IPS DF 19.7 (cell line): ENCODE results near the gene CARD8.
"Not testable (repeated sequence)": the region's sequence is repeated elsewhere in the genome, so short reads cannot be mapped to it uniquely, and the experiment has no call there.

Experiments
- DNase-seq: peaks from one replicate; pipeline ENCODE4 v3.0.0-alpha.2; 2013; ENCODE audit warnings: low read depth, low spot score

CARD8 gene

DNA sequence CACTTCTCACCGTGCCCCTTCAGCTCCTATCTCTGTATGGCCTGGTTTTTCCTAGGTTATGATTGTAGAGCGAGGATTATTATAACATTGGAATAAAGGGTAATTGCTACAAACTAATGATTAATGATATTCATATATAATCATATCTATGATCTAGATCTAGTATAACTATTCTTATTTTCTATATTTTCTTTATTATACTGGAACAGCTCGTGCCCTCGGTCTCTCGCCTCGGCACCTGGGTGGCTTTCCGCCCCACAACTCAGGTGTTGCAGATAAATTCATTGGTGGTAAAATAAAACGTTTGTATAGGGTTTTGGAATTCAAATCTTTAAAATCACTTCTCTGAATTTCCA, 4.6 kb upstream of the CARD8 start:
- DNase-seq, result not testable (repeated sequence)

DNA sequence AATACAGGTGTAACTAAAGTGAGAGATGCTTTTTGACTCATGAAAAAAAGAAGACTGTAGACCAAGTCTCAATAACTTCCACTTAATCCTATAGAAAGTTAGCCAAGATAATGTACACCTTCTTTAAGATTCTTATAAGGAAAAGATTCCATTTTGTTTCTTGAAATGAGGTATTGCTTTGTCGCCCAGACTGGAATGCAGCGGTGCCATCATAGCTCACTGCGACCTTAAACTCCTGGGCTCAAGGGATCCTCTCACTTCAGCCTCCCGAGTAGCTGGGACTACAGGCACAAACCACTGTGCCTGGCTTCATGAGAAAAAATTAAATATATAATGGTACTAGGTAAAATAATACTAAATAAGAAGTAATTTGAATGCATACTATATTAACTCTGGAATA, 3.3 kb upstream of the CARD8 start:
- DNase-seq, result not testable (repeated sequence)

DNA sequence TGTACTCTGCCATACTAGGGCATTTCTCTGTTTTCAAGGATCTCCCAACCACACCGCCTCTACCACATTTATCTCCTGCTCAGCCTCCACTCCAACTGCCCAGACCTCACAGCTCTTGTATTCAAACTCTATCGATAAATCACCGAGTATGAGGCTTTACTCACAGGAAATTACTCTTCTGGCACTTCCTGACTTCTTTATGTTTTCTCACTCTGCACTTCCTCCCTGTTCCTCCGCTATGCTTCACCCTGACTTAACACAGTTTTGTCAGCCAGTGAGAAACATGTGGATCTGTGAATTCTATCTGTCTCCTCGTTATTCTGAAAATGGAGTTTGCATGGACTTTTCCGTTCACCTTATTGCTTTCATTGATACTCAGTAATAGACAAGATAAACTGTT, 2.6 kb upstream of the CARD8 start:
- no peak for DNase-seq

DNA sequence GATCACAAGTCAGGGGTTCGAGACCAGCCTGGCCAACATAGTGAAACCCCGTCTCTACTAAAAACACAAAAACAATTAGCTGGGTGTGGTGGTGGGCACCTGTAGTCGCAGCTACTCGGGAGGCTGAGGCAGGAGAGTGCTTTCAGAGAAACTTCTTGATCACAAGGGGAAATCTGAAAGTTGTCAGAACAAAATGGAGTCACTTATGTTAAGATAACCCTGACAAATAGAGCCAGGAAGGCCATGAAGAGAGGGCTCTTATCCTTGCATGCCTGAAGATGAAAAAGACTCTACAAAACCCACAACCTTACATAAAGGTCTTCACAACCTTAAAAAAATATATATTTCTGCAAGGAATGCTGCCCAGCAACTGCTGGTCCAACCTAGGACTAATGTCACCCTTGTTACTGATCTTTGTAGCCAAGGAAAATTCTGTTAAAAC, 1.2 kb downstream of the CARD8 start:
- DNase-seq, result no peak

DNA sequence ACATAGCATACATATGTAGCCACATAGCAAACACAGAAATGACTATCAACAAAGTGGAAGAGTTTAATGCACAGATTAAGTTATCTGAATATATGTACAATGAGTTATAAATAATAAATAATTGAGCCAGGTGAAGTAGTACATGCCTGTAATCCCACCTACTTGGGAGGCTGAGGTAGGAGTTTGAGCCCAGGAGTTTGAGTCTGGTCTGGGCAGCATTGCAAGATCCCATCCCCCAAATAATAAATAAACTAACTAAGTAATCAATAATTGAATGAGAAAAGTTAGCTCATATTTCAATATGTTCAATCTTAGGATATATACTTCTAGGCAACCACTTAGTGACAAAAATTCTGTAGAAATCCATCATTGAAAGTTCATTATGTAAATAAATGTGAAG, 1.7 kb downstream of the CARD8 start:
- DNase-seq, result no peak

DNA sequence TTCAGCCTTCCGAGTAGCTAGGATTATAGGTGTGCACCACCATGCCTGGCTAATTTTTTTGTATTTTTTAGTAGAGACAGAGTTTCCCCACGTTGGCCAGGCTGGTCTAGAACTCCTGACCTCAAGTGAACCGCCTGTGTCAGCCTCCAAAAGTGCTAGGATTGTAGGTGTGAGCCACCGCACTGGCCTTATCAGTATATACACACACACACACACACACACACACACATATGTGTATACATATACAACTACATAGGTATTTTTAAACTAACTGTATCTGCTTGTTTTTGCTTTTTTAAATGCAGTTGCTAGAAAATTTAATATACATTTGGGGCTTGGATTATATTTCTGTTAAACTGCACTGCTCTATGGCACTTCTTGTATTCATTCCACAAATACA, 3.1 kb downstream of the CARD8 start:
- DNase-seq, result no peak

DNA sequence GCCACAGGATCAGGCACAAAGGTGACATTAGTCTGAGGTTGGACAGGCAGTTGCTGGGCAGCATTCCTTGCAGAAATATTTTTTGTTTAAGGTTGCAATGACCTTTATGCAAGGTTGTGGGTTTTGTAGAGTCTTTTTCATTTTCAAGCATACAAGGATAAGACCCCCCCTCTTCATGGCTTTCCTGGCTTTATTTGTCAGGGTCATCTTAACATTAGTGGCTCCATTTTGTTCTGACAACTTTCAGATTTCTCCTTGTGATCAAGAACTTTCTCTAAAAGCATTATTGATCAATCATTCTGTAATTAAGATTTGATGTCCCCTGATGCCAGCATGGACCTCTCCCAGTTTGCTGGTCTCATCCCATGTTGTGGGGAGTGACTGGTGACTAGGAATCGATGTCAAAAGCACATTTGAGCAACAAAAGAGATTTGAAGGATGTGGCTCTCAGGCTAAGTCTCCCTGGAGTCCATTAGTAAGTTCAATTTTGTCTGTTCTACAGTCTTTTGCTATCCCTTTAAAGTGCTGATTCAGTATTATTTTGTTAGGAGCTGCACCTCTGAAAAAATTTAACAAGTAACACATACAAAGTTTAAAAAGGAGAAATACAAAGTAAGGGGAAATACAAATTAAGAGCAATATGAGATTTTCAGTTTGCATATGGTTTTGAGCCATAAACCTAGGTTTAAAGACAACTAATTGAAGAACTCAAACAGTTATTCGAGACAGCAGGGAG, 5.3 kb downstream of the CARD8 start:
- no peak for DNase-seq

DNA sequence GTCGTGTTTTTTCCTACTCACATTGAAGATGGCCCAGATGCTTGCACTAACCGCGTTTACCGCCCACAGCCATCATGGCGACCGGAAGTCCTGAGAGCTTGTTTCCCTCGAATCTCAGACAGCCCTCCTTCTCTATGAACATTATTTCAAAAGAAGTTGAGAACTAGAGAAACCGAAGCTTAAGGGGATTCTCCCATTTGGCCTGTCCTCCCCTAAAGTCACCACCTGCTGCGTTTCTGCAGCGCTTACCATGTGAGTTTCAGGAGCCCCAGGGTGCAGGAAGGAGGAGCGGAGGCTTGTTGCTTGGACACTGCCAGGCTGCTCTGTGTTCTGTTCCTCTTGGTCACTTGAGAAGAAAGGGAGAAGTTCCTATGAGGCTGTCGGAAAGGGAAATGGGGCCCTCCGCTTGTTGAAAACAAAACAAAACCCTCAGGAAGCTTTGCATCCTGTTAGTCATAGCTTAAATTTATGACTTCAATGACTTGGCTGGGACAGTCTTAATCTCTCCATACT, 6.2 kb downstream of the CARD8 start:
- DNase-seq, result no peak

DNA sequence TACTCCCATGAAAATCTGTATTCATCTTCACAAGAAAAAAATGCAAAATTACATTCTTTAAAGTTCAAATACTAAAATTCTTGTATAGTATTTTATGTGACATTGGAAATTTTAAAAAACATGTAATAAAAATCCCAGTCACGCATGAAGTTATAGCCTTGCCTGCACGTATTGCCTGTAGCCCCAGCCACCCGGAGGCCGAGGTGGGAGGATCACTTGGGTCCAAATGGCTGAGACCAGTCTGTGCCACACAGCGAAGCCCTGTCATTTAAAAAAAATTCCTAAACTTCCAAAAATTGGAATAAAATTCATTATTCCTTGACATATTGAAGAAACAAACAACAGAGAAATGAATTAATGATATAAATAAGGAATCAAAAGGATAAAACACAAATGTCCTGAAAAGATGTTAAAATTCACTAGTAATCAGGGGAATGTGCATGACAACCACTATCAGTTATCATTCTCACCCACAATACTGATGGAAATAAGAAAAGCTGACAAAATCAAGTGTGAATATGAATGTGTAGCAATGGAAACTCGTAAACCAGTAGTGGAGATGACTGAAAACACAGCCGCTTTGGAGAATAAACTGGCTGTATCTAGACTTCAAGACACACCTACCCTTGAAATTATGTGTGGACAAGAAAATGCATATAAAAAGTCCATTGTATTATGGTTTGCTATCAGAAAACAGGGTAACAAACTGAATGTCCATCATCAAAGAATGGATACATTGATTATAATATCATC, 7.5 kb downstream of the CARD8 start:
- DNase-seq, result no peak

DNA sequence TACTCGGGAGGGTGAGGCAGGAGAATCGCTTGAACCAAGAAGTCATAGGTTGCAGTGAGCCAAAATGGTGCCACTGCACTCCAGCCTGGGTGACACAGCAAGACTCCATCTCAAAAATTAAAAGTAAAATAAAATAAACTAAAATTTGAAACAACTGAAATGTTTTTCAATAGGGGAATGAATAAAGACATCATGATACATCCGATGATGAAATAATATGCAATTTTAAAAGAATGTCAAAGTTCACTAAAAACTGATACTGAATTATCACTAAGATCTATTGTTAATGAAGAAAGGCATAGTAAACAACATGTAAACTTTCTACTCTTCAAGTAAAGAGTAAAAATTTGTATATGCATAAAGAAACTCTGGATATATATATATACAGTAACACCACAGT, 8.5 kb downstream of the CARD8 start:
- DNase-seq, result no peak

DNA sequence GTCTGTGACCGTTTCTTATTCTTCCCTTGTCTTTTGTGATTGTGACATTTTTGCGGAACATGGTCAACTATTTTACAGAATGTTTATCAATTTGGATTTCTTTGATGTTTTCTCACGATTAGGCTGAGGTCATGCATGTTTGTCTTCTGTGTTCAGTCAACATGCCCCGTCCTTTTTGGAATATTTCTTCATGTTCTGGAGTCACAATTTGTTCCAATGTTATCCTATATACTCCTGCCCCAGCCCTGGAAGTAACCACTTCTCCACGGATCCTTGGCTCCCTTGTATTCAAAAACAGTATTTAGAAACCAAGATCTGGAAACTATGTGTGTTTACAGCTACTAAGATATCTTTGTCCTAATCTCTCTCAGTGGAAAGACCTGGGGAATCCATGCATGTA, 9.6 kb downstream of the CARD8 start:
- DNase-seq, result no peak

DNA sequence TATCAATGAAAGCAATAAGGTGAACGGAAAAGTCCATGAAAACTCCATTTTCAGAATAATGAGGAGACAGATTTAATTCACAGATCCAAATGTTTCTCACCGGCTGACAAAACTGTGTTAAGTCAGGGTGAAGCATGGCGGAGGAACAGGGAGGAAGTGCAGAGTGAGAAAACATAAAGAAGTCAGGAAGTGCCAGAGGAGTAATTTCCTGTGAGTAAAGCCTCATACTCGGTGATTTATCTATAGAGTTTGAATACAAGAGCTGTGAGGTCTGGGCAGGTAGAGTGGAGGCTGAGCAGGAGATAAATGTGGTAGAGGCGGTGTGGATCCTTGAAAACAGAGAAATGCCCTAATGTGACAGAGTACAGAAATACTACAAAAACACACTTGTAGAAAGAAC, 11.4 kb downstream of the CARD8 start:
- DNase-seq, result no peak

DNA sequence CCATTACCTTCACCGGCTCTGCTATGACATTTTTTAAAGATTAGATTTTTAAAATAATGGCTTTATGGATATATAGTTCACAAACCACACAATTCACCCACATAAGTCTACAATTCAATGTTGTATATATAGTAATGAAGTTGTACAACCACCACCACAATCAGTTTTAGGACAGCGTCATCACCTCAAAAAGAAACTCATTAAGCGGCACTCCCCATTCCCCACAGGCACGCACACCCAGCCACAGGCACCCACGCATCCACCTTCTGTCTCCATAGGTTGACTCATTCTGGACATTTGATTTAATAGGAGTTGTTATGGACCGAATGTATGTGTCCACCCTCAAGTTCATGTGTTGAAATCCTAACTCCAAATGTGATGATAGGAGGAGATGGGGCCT, 13.9 kb downstream of the CARD8 start:
- not testable (repeated sequence) for DNase-seq

DNA sequence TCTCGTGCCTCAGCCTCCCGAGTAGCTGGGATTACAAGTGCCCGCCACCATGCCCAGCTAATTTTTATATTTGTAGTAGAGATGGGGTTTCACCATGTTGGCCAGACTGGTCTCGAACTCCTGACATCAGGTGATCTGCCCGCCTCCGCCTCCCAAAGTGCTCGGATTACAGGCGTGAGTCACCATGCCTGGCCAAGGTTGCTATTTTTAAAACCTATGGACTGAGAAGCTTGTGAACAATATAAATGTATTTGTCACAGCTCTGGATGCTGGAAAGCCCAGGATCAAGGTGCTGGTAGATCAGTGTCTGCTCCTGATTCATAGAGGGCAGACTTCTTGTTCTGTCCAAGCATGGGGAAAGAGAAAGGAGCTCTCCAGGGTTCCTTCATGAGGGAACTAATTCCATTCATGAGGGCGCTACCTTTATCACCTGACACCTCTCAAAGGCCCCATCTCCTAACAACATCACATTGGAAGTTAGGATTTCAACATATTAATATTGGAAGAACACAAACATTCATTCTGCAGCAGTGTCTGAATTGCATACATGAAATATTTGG, 16.1 kb downstream of the CARD8 start:
- DNase-seq, result no peak

DNA sequence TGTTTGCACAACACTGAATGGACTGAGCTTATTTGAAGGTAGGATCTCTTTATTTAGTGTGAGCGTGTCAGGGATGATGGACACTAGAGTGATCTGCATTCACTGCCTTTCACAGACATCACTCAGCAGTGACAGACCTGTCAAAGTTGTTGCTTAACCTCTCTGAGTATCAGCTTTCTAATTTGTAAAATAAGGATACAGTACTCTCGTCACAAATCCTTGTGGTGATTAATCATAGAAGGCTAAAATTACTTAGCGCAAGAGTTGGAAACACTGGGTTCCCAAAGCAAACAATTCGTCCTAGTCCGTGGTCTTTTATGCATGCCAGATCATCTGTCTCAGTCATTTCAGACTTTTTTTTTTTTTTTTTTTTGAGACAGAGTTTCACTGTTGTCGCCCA, 16.6 kb downstream of the CARD8 start:
- no peak for DNase-seq

DNA sequence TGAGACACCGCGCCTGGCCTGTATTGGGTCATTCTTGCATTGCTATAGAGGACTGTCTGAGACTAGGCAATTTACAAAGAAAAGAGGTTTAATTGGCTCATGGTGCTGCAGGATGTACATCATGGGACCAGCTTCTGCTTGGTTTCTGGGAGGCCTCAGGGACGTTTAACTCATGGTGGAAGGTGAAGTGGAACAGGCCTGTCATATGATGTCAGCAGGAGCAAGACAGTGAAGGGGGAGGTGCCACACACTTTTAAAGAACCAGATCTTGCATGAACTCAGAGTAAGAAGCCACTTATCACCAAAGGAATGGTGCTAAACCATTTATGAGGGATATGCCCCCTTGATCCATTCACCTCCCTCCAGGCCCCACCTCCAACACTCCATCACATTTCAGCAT, 18.7 kb downstream of the CARD8 start:
- no peak for DNase-seq

DNA sequence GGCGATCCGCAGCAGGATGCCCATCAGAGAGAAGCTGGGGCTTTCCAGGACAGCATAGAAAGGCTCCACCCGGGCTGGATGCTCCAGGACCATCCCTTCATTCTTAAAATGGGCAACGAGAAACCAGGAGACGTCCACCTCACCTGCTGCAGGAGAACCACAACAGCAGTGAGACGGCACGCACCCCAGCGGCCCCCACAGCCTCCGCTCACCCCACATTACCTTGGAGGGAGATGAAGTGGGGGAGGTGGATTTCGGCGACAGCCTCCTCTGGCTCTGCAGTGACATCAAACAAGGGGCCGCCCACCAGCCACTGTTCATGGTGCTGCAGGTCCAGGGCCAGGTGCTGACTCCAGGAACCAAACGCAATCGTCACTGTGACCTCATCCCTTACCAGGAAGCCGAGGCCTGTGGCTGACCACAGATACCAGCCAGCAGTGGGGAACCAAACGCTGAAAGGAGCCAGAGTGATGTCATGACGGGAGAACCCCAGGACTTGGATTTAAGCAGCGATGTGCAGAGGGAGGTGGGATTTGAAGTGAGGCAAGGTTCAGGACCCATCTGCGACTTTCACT, 25.1 kb downstream of the CARD8 start:
- DNase-seq, result no peak

DNA sequence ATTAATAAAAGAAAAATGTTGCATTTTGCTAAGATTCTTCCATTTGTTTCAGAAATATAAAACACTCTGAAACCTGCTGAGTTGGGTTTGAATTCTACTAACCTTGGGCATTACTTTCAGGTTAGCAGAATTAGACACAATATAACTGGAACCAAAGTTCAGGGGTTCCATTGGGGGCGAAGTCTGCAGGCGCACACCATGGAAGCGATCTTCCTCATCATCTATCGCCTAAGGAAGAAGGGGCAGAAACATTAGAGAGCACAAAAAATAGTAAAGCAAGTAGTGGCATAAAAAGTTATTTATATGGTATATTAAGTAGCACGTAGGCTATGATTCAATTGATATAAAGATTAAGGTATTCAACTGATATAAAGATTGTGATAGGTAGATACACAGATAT, 34.1 kb downstream of the CARD8 start:
- no peak for DNase-seq

DNA sequence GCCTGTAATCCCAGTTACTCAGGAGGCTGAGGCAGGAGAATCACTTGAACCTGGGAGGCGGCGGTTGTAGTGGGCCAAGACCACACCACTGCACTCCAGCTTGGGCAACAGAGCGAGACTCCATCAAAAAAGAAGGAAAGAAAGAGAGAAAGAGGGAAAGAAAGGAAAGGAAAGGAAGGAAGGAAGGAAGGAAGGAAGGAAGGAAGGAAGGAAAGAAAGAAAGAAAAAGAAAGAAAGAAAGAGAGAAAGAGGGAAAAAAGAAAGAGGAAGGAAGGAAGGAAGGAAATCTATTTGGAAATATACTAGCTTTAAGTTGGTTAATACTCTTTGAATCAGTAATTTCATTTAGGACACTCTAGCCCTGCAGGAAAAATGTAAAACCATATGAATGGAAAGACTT, 34.9 kb downstream of the CARD8 start:
- DNase-seq, result not testable (repeated sequence)

DNA sequence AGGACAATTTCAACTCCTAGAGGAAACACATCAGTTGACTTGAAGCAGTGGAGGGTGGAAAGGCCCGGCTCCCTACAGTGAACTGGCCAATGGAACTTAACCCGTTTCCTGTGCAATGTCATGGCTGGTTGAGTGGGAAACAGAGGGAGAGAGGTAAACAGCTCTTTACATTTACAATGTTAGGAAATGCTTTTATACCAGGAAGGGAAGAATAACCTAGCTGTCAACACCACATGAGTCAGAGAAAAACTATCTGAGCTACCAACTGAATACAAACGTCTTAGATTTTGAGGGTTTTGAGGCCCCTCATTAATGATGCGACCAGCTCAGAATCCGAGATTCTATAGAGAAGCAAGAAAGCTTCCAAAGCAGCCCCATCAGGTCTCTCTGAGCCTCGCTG, 36.7 kb downstream of the CARD8 start:
- DNase-seq, result no peak

DNA sequence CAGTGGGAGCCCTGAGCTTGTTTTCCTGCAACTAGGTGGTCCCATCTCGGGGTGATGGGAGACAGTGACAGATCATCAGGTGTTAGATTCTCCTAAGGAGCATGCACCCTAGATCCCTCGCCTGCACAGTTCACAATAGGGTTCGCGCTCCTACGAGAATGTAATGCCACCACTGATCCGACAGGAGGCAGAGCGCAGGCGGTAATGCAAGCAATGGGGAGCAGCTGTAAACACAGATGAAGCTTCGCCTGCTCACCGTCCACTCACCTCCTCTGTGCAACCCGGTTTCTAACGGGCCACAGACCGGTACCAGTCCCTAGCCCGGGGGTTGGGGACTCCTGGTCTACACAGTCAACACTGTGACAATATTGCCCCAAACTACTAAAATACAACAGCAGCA, 38.8 kb downstream of the CARD8 start:
- DNase-seq, result no peak

DNA sequence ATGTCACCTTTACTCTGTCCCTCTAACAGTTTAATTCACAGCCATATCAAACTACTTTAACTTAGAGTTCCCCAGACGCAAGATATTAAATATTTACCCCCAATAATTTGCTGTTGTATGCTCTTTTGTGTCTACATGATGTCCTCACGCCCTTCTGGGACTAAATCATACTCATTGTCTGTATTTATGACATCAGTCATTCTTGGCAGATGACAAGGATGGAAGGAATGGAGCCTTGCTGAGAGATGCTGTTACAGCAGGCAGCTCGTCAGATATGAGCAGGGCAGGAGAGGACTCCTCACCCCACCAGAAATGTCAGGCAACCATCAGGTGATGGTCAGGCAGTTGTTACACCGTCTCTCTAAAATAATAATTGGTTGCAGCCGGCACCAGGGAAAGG, 41.8 kb downstream of the CARD8 start:
- no peak for DNase-seq

DNA sequence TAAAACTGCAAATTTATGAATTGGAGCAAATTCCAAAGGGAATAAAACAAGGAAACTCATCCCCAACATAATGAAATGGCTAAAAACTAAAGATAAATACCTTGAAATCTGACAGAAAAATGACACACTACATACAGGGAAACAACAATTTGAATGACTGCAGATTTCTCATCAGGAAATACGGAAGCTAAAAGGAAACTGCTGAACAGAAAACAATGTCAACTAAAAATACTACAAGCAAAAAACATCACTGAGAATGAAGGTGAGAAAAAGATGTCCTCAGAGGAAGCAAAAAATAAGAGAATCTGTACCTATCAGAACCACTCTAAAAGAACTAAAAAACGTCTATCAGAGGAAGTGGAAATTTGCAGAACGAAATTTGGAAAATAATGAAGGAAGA, 45.7 kb downstream of the CARD8 start:
- no peak for DNase-seq
